GM19035 (cell line): ENCODE data around the gene TAP2.
"Not testable (repeated sequence)": the region's sequence is repeated elsewhere in the genome, so short reads cannot be mapped to it uniquely, and the experiment has no call there.

Experiments
- ATAC-seq: cut with Tn5 transposase; IDR thresholded peaks from one replicate; pipeline ENCODE4 v1.9.1; 2021; ENCODE audit not compliant: unreplicated experiment

Gene TAP2

DNA sequence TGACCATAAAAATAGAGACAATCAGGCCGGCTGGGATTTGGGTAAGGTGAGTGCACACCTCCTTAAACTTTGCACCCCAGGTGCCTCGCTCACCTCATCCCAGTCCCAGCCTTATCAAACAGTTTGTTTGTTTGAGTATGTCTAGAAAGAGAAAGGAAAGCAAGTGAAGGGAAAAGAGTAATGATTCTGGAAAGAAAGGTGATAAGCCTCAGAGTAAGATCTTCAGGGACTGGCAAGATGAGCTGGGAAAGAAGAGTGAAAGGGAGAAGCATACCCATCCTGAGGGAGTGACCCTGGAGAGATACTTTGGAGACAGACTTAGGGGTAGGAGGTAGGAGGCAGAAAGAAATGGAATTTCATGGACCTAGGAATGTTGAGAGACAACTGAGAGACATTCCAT lies 1.7 kb downstream of the TAP2 start:
- ATAC-seq = no peak

DNA sequence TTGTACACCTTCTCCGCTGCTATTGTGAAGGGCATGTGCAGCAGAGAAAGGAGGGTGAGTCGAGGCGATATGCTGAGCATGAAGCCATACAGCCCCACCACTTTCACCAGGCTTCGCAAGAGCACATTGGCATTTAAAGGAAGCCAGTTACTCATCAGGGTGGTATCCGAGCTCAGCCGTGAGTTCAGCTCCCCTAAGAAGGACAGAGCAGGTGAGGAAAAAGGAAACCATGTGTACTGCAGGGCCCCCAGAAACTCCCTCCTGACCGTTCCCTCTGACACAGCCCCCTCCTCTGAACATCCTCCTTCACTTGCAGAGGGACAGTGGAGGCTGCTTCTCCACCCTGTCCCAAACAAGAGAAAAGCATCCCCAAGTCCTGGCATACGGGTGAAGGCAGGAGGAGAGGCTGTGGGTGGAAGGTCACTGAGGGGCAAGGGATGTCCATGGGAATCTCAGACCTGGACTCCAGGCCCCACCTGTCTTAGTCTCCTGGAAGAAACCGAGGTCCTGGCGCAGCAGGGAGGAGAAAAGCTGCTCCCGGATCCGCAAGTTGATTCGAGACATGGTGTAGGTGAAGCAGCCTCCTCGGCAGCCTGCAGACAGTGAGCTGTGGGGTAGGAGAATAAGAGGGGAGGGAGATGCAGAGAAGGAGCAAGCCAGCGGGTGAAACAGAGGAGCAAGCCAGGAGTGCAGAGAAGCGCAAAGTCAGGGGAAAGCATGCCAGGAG lies 3.2 kb downstream of the TAP2 start:
- ATAC-seq = no peak

DNA sequence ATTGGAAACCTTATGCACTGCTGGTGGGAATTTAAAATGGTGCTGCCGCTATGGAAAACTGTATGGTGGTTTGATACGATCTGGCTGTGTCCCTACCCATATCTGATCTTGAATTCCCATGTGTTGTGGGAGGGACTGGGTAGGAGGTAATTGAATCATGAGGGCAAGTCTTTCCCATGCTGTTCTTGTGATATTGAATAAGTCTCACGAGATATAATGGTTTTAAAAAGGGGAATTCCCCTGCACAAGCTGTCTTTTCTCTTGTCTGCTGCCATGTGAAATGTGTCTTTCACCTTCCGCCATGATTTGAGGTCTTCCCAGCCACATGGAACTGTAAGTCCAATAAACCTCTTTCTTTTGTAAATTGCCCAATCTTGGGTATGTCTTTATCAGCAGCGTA lies 4.9 kb downstream of the TAP2 start:
- ATAC-seq = no peak

DNA sequence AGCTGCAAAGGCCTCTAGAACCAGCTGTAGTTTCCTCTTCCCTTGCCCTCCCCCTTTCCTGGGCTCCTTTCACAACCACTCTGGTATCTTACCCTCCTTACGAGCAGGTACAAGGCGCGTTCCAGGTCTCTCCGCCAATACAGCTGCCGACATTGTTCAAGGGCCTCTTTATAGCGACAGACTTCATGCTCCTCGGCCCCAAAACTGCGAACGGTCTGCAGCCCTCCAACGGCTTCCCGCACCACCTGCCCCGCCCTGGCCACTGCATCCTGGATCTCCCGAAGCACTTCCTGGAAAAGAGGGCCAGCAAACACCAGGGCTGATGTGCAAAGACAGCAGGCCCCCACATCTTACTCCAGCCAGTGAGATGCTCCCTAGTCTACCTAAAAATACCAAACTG lies 6.0 kb downstream of the TAP2 start:
- ATAC-seq = no peak

DNA sequence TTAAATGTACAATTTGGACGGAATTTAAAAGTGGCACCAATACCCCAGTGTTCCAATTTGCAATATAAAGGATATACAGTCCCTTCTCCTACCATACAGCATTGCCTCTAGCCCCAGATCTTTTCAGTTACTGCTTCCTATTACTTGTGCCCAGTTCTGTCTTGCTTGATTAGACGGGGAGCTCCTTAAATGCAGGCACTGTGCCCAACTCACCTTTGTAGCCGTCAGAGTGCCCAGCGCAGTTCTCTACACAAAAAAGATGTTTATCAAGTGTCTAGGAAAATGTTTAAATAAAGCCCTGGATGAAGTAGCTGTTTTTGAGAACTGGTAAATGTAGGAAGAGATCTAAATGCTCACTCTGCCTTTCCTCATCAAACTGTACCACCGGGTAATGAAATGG lies 7.6 kb downstream of the TAP2 start:
- ATAC-seq = no peak

DNA sequence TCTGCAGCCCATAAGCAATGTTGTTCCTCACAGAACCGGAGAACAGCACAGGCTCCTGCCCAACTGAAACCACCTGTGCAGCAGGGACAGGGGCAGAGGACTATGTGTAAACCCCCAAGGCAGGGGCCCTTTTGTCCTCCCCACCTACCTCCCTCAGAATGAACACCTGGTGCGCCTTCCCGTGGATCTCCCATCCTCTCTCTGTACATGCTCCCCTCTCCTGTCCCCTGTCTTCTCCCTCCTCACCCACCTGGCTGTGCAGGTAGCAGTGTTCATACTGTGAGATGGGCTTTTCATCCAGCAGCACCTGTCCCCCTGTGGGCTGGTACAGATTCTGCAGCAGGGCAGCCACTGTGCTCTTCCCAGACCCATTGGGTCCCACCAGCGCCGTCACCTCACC lies 8.5 kb downstream of the TAP2 start:
- no peak for ATAC-seq

DNA sequence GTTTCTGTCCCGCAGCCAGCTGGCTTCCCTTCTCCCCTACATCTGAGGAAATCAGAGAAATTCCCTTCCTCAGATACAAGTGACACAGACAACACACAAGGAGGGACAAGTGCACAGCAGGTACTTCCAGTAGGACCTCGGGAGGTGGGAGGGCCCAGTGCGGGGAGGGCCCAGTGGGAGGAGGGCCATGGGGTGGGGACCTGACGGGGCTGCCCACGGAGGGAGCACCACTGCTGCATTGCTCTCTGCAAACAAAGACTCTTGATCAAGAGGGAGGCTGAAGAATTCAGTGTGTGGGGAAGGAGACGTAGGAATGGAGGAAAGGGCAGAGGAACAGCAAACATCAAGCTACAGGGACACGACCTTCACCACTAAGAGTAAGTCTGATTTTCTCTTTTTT lies 9.0 kb downstream of the TAP2 start:
- no peak for ATAC-seq

DNA sequence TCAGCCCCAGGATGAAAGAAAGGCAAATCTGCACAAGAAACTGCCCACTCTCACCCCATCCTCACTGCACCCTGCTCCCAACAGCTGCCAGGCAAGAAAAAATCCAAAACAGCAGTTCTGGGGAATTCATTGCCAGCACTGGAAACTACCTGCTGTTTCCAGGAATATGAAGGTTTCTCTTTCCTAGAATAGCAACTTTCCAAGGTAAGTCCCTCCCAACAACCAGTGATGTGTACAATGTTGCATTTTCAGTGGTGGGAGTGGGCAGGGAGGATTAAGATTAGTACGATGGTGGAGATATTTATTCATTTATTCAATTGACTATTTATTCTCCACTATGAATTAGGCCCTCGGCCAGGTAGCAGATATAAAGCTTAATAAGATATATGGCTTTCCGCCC lies 11.5 kb downstream of the TAP2 start:
- no peak for ATAC-seq

DNA sequence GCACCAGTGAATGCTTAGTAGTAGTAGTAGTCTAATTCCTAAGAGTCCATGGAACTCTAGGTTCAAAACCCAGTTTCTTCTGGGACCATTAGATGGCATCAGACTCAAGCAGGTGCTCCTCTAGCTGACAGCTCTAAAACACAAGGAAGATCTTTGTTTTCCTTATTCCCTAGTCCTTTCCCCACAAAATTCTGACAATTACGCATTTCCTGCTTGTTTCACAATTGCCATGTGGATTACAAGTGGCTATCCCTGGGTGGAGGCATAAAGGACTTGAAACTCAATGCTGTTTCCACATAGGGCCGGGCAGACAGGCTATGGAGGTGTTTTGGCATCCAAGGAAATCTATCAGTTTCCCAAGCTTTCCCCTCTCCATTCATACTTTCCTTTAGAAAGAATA lies 12.6 kb downstream of the TAP2 start:
- no peak for ATAC-seq

DNA sequence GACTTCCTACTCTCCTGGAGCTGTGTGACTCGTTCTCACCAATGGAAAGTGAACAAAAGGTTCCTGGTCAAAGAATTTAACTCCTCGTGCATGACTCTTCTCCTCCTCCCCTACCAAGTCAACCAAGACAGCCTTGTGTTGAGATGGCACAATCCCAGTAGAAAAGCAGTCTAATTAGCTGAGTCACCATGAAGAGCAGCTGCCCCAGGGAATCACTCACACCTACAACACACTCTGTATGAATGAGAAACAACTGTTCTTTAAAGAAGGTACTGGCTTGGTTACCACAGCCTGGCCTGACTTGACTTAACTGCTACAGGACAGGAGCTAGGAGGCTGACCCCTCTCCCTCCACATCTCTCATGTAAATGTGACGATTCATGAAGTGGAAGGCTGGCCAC lies 18.8 kb downstream of the TAP2 start:
- no peak for ATAC-seq

DNA sequence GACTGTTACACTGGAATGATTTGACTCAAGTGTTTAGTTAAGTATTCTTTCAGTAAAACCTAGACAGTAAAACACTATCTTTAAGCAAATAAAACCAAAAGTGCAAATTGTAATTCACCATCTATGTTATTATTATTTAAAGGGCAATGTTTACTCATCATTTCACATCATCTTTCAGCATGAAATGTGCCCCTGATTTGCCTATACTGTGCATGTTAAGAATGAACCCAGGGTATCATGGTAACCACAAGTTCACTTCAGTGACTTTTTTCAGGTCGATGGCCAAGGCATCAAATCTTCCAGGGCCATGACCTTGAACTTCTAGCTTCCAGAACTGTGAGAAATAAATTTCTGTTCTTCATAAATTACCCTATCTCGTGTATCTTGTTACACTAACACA lies 19.7 kb downstream of the TAP2 start:
- no peak for ATAC-seq

DNA sequence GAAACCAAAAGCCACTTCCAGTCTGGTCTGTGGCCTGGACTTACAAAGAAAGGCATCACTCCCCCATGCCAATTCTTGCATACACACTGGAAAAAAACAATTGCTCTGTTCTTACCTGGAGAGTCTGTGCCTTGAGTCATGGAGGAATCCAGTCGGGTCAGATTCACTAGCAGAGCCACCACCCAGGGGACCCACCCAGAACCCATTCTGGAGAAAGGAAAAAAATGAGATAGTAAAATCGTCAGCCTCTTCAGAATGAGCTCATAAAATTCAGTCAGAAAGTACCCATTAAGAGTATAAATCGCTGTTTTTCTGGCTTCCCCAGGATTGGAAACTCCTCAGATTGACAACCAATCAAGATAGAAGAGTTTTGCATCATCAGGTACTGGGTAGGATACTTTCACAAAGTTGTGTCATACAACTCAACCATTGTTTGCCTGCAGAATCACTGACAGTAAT lies 21.8 kb downstream of the TAP2 start, which contains the start of gene HLA-DOB:
HLA-DOB (minus strand) TSS at position 257 of the 459 bp plus-strand sequence; CDS start at position 206, 51 bp downstream.
- ATAC-seq = peak; percentile 58

DNA sequence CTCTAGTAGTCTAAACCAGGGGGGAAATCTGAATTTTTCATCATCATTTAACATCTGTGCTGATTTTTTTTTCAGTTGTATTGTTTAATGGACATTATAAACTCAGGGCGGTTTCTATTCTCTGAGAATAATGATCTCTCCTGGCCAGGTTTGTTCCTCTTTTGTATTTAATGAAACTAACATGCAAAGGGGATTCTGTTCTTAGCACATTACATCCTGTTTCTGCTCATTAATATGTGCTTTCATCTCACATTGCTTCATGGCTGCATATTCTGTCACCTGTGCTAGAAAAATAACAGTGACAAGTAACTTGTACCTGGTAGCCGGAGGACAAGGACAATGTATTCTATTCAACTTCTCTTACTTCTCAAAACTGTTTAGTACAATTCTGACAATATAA lies 22.5 kb downstream of the TAP2 start:
- peak; percentile 55 for ATAC-seq

DNA sequence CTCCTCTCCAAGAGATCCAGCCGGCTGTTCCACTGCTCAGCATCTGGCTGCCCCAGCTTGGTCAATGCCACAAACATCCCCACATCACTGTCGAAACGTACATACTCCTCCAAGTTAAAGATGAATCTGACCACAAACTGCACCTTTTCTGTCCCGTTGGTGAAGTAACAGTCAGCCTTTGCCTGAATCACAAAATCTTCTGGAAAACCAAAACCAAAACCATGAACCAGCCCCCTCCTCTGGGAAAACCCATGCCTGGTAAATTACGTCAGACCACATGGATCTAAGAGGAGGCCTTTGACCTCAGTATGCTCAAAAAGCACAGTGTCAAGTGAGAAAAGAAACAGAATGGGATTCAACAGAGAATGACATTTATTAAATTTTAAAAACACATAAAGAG lies 23.4 kb downstream of the TAP2 start:
- no peak for ATAC-seq

DNA sequence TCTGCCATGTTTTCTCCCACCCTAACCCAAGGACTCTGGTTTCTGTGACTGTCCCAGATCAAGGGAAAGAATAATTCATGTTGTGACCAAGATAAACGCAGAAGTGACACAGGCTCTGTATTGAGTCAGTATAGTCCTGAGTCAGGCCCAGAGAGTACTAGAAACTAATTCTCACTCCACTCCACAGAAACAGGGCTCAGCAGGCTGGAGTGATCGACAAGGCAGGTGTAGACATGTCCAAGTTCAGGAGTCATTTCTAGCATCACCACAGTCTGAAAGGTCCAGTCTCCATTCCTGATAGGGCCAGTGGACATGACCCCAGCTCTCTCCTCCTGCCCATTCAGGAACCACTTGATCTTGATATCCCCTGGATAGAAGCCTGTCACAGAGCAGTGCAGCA lies 24.4 kb downstream of the TAP2 start:
- no peak for ATAC-seq

DNA sequence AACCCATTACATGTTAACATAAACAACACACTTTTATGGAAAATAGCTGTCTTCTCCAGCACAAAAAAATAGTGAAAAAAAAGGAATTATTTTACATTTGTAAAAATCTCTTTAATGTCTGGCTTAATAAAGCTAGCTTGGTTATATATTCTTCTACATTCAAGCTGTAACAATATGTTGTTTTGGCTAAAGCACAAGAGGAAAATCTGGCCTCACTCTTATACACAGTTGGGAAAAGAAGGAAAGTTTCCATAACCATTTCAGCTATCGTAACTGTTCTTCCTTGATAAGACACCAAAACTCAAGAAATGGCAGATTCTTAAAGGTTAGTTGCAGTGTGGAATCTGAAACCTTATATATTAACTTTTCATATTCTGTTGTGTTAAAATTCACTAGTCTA lies 29.4 kb downstream of the TAP2 start:
- ATAC-seq = no peak

DNA sequence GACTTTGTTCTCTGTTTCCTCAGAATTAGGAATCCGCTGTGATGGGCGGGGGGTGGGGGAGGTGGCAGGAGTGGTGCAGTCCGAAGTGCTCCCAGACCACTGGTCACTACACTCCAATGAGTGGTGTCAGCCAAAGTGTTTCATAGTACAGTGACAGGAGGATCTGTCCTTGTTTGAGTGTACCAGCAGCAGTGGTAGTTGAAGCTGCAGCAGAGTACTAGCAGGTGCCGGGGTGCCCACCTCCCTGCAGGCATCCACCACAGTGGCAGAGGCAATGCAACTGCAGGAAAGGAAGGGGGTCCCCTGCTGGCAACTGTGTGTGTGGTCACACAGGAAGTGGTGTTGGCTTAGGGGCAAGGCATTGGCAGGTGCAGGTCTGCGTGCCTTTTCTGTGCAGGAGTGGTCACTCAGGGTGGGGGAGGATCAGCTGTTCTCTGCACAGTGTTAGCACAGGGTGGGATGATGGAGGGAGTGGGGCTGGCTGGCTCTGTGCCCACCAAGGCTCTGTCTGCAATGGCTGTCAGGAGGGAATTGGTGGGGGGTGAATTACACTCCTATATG lies 31.4 kb downstream of the TAP2 start:
- no peak for ATAC-seq

DNA sequence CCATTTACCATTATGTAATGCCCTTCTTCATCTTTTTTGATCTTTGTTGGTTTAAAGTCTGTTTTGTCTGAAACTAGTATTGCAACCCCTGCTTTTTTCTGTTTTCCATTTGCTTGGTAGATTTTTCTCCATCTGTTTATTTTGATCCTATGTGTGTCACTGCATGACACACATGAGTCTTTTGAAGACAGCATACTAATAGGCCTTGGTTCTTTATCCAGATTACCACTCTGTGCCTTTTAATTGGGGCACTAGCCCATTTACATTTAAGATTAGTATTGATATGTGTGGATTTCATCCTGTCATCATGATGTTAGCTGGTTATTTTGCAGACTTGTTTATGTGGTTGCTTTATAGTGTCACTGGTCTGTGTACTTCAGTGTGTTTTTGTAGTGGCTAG lies 33.1 kb downstream of the TAP2 start:
- not testable (repeated sequence) for ATAC-seq

DNA sequence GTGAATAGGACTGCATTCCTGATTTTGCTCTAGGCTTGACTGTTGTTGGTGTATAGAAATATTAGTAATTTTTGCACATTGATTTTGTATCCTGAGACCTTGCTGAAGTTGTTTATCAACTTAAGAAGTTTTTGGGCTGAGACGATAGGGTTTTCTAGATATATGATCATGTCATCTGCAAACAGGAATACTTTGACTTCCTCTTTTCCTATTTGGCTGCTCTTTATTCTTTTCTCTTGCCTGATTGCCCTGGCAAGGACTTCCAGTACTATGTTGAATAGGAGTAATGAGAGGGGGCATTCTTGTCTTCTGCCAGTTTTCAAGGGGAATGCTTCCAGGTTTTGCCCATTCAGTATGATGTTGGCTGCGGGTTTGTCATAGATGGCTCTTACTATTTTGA lies 35.1 kb downstream of the TAP2 start:
- no peak for ATAC-seq

DNA sequence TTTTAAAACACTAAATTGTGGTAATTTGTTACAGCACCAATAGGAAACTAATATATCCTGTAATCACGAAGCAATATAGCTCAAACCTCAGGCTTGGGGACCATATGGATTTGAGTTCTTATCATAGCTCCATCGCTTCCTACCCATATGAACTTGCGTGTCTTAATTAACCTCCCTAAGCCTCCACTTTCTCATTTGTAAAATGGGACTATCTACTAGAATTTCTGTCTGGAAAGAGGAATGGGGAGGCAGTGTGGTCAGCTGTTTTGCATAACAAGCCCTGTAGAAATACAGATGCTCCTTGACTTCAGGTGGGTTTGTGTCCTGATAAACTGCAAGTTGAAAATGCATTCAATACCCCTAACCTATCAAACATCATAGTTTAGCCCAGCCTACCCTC lies 38.8 kb downstream of the TAP2 start:
- ATAC-seq = no peak

DNA sequence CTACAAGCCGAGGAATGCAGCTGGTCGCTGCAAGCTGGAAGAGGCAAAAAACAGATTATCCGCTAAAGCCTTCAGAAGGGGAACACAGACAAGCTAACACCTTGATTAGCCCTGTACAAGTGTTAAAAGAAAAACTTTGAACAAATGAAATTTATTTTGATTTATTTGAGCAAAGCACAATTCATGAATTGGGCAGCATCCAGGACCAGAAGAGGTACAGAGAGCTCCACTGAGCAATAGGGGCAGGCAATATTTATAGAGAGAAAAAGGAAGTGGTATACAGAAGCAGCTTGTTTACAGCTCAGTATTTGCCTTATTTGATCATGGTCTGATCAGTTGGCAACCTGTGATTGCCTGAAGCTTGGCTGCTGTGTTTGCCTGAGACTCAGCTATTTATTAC lies 39.4 kb downstream of the TAP2 start:
- no peak for ATAC-seq

DNA sequence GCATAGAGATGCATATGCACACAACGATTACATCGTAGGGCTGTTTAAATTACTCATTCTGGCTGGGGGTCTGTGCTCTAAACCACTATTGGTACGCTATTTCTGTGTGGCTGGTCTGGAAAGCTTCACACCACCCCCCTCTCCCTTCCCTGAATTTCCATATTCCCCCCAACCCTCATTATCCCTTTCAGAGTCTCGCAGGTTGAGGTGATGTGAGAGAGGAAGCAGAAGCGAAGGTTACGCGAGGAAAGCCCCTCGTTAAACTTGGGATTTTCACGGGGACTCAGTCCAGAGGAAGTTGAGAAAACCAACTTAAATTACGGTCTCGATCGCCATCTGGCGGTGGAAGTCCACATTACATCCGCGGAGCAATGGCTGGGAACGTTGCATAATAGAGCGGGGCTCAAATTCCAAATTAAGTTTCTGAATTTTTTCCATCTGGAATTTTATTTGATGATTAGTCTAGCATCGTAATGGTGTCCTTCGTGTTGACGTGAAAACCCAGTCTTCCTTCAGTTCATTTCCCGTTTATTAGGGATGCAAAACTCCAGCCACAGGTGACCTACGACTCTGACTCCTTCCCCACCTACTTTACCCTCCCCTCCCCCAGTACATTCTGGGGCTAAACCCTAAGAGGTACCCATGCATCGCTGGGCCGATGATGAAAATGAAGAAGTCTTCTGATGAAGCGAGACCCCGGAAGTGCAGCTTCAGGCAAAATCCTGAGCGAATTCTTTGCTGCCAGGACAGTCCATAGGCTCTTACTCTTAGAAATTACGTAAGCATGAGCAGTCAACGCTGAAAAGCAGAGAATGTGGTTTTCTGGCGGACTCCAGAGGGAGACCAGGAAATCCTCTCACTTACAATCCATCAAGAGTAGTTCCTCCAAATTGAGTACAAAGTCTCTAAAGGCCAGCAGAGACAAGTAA lies 41.4 kb downstream of the TAP2 start:
- no peak for ATAC-seq
